Stimulated activated CD4-positive, alpha-beta T cell treated with anti-CD3 and anti-CD28 coated beads, Interleukin-2, amount 100 ng/mL, for 4 hours (primary cell): ENCODE measurements around the gene COL9A1.
"Not testable (repeated sequence)": the region's sequence is repeated elsewhere in the genome, so short reads cannot be mapped to it uniquely, and the experiment has no call there.

Source experiments
- DNase-seq: peaks from one replicate; pipeline ENCODE4 v3.0.0-alpha.2; 2020; ENCODE audit warnings: low read depth

COL9A1 gene

GRCh38 chr6:70303034-70303525 is at the start of gene COL9A1:
COL9A1 (minus strand) TSS chr6:70303084; CDS start chr6:70302924, 160 bp downstream.
- no peak for DNase-seq

GRCh38 chr6:70351461-70351860 is 48.6 kb upstream of the COL9A1 start:
- no peak for DNase-seq

GRCh38 chr6:70345619-70346018 is 42.7 kb upstream of the COL9A1 start:
- DNase-seq = no peak

- no peak for DNase-seq
Measured at GRCh38 chr6:70343313-70343712, 40.4 kb upstream of the COL9A1 start.

- DNase-seq = not testable (repeated sequence)
Measured at GRCh38 chr6:70339810-70340209, 36.9 kb upstream of the COL9A1 start.

- no peak for DNase-seq
Measured at GRCh38 chr6:70338775-70339174, 35.9 kb upstream of the COL9A1 start.

GRCh38 chr6:70337743-70338105 is 34.8 kb upstream of the COL9A1 start:
- DNase-seq = no peak

GRCh38 chr6:70336996-70337742 is 34.3 kb upstream of the COL9A1 start:
- no peak for DNase-seq

GRCh38 chr6:70327036-70327435 is 24.2 kb upstream of the COL9A1 start:
- DNase-seq = no peak

- DNase-seq = no peak
Measured at GRCh38 chr6:70325009-70325408, 22.1 kb upstream of the COL9A1 start.

- not testable (repeated sequence) for DNase-seq
Measured at GRCh38 chr6:70317799-70318198, 14.9 kb upstream of the COL9A1 start.

- no peak for DNase-seq
Measured at GRCh38 chr6:70315079-70315751, 12.3 kb upstream of the COL9A1 start.

GRCh38 chr6:70314296-70314695 is 11.4 kb upstream of the COL9A1 start:
- no peak for DNase-seq

GRCh38 chr6:70312165-70312745 is 9.4 kb upstream of the COL9A1 start:
- no peak for DNase-seq

GRCh38 chr6:70310063-70310694 is 7.3 kb upstream of the COL9A1 start:
- no peak for DNase-seq

GRCh38 chr6:70309243-70309642 is 6.4 kb upstream of the COL9A1 start:
- DNase-seq = no peak

- not testable (repeated sequence) for DNase-seq
Measured at GRCh38 chr6:70308142-70308541, 5.3 kb upstream of the COL9A1 start.

- no peak for DNase-seq
Measured at GRCh38 chr6:70307008-70307407, 4.1 kb upstream of the COL9A1 start.

GRCh38 chr6:70304616-70305015 is 1.7 kb upstream of the COL9A1 start:
- DNase-seq = no peak

- no peak for DNase-seq
Measured at GRCh38 chr6:70299456-70299855, 3.4 kb downstream of the COL9A1 start.

GRCh38 chr6:70298068-70298467 is 4.8 kb downstream of the COL9A1 start:
- DNase-seq = no peak

GRCh38 chr6:70292193-70292592 is 10.7 kb downstream of the COL9A1 start:
- DNase-seq = no peak

- no peak for DNase-seq
Measured at GRCh38 chr6:70289299-70289698, 13.6 kb downstream of the COL9A1 start.
